Measurements from ENCODE around the gene TSPEAR. TPM values are rescaled to one million over a fixed set of nuclear protein-coding genes. Genes with fewer than 3 reads are reported as not detected.

TSPEAR gene
- total RNA-seq, 1 donor = not detected

DNA sequence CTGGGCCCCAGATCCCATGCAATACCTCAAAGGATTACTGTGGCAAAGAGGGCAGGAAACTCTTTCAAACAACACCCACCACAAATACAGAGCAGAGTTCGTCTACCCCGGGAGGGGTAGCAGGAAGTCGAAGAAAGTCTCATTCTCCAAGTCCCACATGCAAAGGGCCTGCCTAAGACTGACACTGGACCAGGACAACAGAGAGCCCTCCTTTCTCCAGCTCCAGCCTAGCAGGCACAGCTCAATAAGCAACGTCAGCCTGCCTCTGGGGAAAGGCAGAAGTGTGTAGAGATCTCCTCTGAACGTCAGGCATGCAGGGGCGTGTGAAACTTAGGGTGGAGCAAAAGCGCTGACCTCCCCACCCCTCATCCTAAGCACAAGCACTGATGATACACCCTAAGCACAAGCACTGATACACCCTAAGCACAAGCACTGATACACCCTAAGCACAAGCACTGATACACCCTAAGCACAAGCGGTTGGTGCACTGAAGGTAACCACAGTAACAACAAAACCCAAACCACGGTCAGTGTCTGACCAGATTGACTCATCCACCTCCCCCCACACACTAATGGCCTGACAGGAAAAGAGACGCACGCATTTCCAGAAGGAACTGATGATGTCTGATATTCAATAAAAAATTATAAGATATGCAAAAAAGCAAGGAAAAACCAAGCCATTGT is 52.3 kb downstream of the TSPEAR start:
- TF ChIP-seq, protein P1, sequence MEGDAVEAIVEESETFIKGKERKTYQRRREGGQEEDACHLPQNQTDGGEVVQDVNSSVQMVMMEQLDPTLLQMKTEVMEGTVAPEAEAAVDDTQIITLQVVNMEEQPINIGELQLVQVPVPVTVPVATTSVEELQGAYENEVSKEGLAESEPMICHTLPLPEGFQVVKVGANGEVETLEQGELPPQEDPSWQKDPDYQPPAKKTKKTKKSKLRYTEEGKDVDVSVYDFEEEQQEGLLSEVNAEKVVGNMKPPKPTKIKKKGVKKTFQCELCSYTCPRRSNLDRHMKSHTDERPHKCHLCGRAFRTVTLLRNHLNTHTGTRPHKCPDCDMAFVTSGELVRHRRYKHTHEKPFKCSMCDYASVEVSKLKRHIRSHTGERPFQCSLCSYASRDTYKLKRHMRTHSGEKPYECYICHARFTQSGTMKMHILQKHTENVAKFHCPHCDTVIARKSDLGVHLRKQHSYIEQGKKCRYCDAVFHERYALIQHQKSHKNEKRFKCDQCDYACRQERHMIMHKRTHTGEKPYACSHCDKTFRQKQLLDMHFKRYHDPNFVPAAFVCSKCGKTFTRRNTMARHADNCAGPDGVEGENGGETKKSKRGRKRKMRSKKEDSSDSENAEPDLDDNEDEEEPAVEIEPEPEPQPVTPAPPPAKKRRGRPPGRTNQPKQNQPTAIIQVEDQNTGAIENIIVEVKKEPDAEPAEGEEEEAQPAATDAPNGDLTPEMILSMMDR (IDR thresholded peaks at IDR 0.05; ENCODE audit: insufficient read depth, low read length) = no peak
- H3K4me3 ChIP-seq (ENCODE audit: low read depth, low read length) = no peak overlapping the region
- no peak for DNase-seq (ENCODE audit: low read depth)

DNA sequence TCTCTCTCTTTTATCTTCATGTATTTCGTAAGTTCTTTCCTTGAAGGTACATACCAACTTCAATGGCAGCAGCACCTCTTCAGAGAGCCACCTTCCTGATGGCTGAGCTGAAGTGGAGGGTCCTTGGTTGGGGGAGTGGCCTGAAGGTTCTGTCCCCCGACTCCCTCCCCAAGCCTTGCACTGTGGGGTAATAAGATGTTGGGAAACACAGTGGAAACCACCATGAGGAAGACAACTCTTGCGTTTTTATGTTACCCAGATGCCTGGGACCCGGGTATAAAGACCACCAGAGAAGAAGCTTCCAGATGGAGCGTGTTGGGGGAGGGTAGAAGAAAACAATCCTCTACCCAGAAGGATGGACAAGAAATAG is 52.8 kb downstream of the TSPEAR start:
- no peak for DNase-seq (ENCODE audit: low read depth)
- TF ChIP-seq, protein P1 (IDR thresholded peaks at IDR 0.05; ENCODE audit: insufficient read depth, low read length) = no peak
- H3K4me3 ChIP-seq (ENCODE audit: low read depth, low read length) = no peak overlapping the region

- no peak for DNase-seq (ENCODE audit: low read depth)
- TF ChIP-seq, protein P1 (IDR thresholded peaks at IDR 0.05; ENCODE audit: insufficient read depth, low read length) = no peak
These were observed 53.5 kb downstream of the TSPEAR start, which contains the start of gene KRTAP12-3 for GRCh38 chr21:44657635-44658540. KRTAP12-3 (plus strand) TSS chr21:44657932; CDS start chr21:44657980, 48 bp downstream.

GRCh38 chr21:44656868-44657267 is 54.5 kb downstream of the TSPEAR start:
- DNase-seq (ENCODE audit: low read depth) = no peak
- H3K4me3 ChIP-seq (ENCODE audit: low read depth, low read length) = no peak overlapping the region
- TF ChIP-seq, protein P1 (IDR thresholded peaks at IDR 0.05; ENCODE audit: insufficient read depth, low read length) = no peak

More at GRCh38 chr21:44657635-44658540, 53.5 kb downstream of the TSPEAR start, which contains the start of gene KRTAP12-3:
- no peak within 1 kb of the TSS for H3K4me3 ChIP-seq (ENCODE audit: low read depth, low read length)

DNA sequence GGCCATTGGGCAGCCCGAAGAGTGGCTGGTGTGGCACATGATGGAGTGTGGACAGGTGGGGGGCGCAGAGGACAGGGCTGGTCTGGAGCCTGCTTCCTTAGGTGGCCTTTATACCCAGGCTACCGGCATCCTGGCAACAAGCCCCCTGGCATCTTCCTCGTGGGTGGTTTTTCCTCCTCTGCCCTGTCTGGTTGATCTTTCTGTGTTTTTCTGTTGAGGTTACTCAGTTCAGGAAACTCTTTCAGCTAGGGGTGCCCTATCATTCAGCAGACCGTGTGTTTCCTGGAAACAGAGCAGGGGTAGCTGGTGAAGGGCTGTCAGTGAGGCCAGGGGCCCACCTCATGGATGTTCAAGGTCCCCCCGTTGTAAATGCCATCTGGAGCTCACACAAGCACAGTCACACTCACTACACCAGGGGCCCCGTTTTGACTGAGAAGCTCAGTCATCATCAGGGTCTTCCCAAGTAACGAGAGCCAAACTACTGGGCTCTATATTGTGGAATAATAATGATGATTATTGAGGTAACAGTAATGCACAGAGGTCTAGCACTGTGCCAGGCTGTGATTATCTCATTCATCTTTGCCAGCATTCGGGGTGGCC is 56.7 kb downstream of the TSPEAR start, which contains the start of gene KRTAP12-4:
Gene KRTAP12-4, minus strand, starts transcription at position 84 of the 600 bp plus-strand sequence. Its CDS starts 45 bp downstream, at position 39.
- TF ChIP-seq, protein P1 (IDR thresholded peaks at IDR 0.05; ENCODE audit: insufficient read depth, low read length) = no peak
- no peak within 1 kb of the TSS for H3K4me3 ChIP-seq (ENCODE audit: low read depth, low read length)
- DNase-seq (ENCODE audit: low read depth) = no peak
